HG03025 (cell line): ENCODE results near the gene COA1.
"Not testable (repeated sequence)": the region's sequence is repeated elsewhere in the genome, so short reads cannot be mapped to it uniquely, and the experiment has no call there.

Experiments used
- ATAC-seq: cut with Tn5 transposase; IDR thresholded peaks from one replicate; pipeline ENCODE4 v1.9.1; 2021; ENCODE audit warnings: mild to moderate bottlenecking, moderate library complexity; ENCODE audit not compliant: unreplicated experiment, low FRiP score

COA1 gene

GRCh38 chr7:43693687-43694398 lies 35.5 kb downstream of the COA1 start:
- no peak for ATAC-seq

DNA sequence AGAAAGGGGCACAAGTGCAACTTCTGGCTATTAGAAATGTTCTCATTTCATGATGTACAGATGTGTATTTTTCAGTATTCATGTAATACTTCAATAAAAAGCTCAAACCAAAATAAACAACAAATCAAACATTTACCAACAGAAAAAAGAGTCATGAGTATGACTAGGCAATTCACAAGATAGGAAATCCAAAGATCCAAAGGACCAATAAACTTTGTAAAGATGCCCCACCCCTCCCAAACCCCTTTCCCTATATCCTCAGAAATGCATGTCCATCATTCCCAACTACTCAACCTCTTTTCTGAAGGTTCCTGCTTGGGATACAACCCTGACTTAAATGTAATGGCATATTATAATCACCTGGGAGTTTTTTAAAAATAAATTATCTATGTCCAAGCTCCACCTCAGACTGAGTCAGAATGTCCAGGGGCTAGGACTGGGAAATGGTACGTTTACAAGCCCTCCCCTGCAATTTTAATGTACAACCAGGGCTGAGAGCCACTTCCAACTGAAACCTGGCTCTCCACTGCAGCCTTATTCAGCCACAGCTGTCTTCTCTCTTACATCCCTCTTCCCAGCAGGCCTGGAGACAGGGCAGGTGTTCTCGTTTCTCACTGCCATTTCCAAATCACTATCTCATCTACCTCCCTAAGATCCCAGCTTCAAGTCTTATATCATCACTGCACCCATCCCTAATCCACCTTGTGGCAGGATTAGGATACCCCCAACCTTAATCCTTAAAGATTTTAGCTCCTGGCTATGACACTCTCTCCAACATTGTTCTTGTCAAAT lies 36.5 kb downstream of the COA1 start:
- no peak for ATAC-seq

GRCh38 chr7:43691611-43692010 lies 37.7 kb downstream of the COA1 start:
- ATAC-seq = no peak

GRCh38 chr7:43689115-43689514 lies 40.2 kb downstream of the COA1 start:
- no peak for ATAC-seq

- not testable (repeated sequence) for ATAC-seq
These were observed 41.5 kb downstream of the COA1 start for GRCh38 chr7:43687866-43688265.

GRCh38 chr7:43686991-43687390 lies 42.3 kb downstream of the COA1 start:
- no peak for ATAC-seq

DNA sequence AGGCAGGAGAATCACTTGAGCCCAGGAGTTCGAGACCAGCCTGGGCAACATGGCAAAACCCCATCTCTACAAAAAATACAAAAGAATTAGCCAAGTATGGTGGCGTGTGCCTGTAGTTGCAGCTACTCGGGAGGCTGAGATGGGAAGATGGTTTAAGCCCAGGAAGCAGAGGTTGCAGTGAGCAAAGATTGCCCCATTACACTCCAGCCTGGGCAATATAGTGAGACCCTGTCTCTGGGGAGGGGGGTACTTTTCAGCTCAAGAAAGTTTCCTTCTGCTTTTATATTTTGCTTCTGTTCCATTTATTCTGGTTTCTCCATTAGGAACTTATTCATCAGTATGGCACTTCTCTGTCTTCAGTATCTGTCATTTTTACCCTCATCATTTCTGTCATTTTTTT lies 48.6 kb downstream of the COA1 start:
- no peak for ATAC-seq

DNA sequence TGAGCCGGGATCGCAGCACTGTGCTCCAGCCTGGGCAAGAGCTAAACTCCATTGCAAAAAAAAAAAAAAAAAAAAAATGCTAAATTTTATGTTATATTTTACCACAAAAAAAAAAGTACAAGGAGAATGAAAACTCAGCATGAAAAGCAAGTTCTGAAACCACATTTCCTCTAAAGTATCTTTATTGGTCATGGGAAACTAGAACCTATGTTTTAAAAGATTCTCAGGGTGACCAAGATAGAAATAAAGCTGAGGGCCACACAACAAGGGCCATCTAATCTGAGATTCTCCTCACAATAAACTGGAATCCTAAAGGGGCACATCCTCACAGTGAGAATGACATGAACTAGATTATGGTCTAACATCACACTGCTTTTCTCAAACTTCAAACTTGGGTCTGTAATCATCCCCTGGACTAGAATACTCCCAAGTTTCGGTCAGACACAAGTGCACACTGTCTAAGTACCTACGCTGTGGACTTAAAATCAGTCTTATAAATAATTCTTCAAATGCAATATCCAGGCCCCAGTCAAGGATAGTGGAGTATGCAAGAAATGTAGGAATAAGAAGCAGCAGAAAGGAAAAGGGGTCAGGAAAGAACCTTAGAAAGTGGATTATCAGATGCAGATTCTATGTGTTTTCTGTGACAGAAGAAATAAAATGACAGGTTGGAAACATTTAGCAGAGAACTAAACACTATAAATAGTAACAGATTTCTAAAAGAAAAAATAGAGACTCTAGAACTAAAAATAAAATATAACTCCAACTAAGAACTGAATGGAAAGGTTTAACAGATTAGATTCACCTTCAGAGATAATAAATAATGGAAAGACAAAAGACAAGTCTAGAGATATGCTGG lies 49.9 kb downstream of the COA1 start:
- ATAC-seq = no peak

GRCh38 chr7:43678315-43678714 lies 51.0 kb downstream of the COA1 start:
- no peak for ATAC-seq

DNA sequence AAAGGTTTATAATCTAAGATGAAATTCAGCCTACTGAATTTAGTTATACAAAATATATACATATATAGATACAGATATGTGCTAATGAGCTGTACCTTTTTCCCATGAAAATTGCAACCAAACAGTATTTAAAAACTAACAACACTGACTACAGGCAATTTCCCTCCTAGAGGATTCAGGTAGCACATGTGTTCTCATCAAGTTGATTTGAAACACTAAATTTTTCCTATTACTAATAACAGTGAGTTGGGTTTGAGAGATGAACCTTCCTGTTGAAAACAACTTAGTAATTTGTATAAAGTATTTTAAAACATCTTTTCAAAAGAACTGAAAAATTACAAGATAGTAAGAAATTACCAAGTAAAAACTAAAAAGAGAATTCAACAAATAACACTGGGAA lies 51.5 kb downstream of the COA1 start:
- no peak for ATAC-seq

DNA sequence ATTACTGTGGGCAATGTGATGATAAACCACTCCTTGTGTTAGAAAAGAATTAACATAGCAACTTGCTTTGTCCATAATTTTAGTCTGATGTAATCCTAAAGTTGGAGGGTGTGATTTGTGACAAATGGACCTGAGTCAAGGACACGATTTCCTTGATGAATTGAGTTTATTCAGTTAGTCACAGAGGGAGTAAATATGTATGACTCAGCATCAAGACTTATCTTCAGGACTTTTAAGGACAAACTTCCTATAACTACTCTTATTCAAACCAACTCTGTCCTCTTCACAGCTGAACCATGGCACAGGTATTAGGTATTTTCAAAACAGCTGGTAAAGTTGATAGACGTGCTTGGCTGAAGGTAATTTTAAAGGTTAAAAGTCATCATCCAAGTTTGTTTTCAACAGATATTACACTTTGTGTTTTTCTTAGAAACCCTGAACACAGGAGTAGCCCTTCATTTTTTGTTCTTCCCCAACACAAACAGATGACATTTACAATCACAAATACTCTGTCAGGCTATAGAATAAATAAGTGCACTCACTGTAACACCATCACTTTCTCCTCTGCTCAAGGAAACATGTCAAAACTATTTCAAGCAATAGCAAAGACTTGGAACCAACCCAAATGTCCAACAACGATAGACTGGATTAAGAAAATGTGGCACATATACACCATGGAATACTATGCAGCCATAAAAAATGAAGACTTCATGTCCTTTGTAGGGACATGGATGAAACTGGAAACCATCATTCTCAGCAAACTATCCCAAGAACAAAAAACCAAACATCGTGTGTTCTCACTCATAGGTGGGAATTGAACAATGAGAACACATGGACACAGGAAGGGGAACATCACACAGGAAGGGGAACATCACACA lies 54.5 kb downstream of the COA1 start:
- ATAC-seq = no peak

GRCh38 chr7:43673243-43673976 lies 55.9 kb downstream of the COA1 start:
- ATAC-seq = not testable (repeated sequence)

DNA sequence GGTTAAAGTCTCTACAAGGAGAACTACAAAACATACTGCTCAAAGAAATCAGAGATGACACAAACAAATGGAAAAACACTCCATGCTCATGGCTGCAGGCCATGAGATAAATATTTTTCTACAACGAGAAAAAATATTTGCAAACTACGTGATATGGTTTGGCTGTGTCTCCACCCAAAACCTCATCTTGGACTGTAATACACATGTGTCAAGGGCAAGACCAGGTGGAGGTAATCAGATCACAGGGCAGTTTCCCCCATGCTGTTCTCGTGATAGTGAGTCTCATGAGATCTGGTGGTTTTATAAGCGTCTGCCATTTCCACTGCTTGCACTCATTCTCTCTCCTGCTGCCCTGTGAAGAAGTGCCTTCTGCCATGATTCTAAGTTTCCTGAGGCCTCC lies 57.8 kb downstream of the COA1 start:
- ATAC-seq = no peak

DNA sequence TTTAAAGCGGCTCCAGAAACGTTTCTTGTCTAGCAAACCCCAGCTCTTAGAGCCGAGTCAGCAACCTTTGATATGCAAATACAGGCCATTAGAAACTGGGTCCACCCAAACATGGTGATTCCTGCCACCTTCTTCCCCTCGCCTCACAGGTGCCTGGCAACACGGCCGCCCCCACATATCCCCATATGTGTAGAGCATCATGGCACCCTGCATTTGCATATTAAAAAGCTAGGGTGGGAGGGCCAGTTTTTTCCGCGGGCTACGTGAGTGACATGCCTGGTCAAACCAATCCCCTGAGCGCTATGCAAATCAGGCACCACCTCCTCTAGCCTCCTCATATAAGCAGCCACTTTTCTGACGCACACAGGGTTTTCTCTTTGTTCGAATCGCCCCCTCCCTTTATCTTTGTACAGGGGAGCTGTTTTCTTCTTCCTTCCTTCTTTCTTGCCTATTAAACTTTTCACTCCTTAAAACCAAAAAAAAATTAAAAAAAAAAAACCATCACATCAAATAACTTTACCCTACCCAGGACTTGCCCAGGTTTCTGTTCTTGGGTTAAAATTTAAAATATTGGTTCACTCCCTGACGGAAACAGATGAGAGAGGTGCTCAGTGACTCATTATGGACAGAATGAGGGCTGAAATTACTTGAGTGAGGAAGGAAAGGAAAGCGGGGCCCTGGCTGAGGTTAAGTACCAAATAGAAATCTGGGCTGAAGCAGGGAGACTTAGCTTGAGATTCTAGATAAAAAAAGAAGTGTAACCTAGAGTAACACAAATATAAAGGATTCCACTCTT lies 59.8 kb downstream of the COA1 start:
- ATAC-seq = no peak

GRCh38 chr7:43668035-43668434 lies 61.3 kb downstream of the COA1 start:
- ATAC-seq = no peak

DNA sequence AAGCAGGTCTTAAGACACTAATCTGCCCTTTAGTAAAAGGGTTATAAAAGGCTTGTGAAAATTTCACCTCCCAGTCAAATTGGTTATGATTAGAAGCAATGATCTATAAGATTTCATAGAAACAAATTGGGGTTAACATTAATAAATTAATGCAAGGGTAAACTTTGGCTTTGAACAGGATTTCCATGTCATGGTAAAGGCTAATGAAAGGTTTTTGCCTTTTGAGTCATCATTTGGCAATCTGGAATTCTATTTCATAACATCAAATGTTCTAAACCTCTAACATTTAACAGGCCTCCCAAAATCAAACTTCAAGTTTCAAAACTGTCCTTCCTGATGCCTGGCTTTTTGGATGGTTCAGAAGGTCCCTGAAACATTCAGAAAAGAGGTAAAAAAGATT lies 62.4 kb downstream of the COA1 start:
- ATAC-seq = no peak

GRCh38 chr7:43664681-43665080 lies 64.6 kb downstream of the COA1 start:
- no peak for ATAC-seq

GRCh38 chr7:43660141-43660540 lies 69.2 kb downstream of the COA1 start:
- ATAC-seq = no peak

DNA sequence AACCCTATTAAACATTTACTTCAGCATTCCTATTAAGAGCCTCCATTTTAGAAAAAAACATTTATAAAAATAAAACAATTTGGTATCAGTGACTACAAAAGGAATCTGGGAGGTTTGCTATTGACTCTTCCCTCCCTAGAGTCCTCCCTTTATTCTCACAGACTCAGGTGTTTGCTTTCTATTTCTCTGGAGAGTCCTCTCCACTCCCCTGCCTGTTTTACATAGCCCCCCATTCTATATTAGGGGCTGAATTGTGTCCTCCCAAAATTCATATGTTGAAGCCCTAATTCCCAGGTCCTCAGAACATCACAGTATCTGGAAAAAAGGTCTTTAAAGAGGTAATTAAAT lies 69.8 kb downstream of the COA1 start:
- no peak for ATAC-seq
